Esophagus muscularis mucosa (tissue), 3 donors: Measurements from ENCODE around the gene CAPN2.
"Not testable (repeated sequence)": the region's sequence is repeated elsewhere in the genome, so short reads cannot be mapped to it uniquely, and the experiment has no call there.

Experiments
- CTCF ChIP-seq, 3 experiments: fragments of 200-600 bp in 2 of 3; fragments of 450-650 bp in 1 of 3; sonication (generic) in 2 of 3; IDR thresholded peaks; one replicate each; pipeline ENCODE4 v1.5.1; 2017 to 2019; ENCODE audit warnings: antibody characterized with exemption in 3 of 3, mild to moderate bottlenecking in 2 of 3, moderate library complexity in 1 of 3
- POLR2A ChIP-seq: fragments of 450-650 bp; IDR thresholded peaks from one replicate; pipeline ENCODE4 v1.6.1; 2017; ENCODE audit warnings: antibody characterized with exemption, moderate library complexity, mild to moderate bottlenecking, low read depth
- POLR2AphosphoS5 ChIP-seq, 2 donors: sonication (generic); formaldehyde crosslinking; IDR thresholded peaks; one replicate each; pipeline ENCODE4 v1.6.1; 2017; ENCODE audit warnings: antibody characterized with exemption in 2 of 2

GRCh38 chr1:223736638-223737037, 24.3 kb downstream of the CAPN2 start:
- TF ChIP-seq CTCF (IDR thresholded peaks at IDR 0.05); POLR2AphosphoS5 (IDR thresholded peaks at IDR 0.05); POLR2A: not testable (repeated sequence)
